Esophagus mucosa (tissue), 1 donor: ENCODE data around the gene KMT2C. TPM values are rescaled to one million over a fixed set of nuclear protein-coding genes. Genes with fewer than 3 reads are reported as not detected.

Experiments used
- ATAC-seq: fragments of 200-7000 bp; cut with Tn5 transposase; one replicate; pipeline ENCODE4 v1.9.1; 2020
- total RNA-seq: library from RNA; stranded (reverse); gene quantifications from one replicate; pipeline ENCODE4 v1.2.4, GENCODE V29; 2023
- donor health status: DM: yes; HTN: yes; CAD: no.

Gene KMT2C
- total RNA-seq, 1 donor from 2014 or later: 48.2 TPM

- ATAC-seq: no peak
Measured at GRCh38 chr7:152196391-152196790, 239.4 kb downstream of the KMT2C start.

GRCh38 chr7:152193880-152194279 lies 241.9 kb downstream of the KMT2C start:
- ATAC-seq: no peak

- ATAC-seq: no peak
Measured at GRCh38 chr7:152189061-152189460, 246.7 kb downstream of the KMT2C start.

GRCh38 chr7:152185558-152185957 lies 250.2 kb downstream of the KMT2C start:
- ATAC-seq: no peak

GRCh38 chr7:152180587-152180986 lies 255.2 kb downstream of the KMT2C start:
- no peak for ATAC-seq

- ATAC-seq: no peak
Measured at GRCh38 chr7:152180048-152180447, 255.8 kb downstream of the KMT2C start.

- no peak for ATAC-seq
Measured at GRCh38 chr7:152178405-152179058, 257.3 kb downstream of the KMT2C start.

GRCh38 chr7:152177681-152178404 lies 258.0 kb downstream of the KMT2C start:
- no peak for ATAC-seq

- ATAC-seq: no peak
Measured at GRCh38 chr7:152176797-152177196, 259.0 kb downstream of the KMT2C start.

- ATAC-seq: no peak
Measured at GRCh38 chr7:152173372-152174070, 262.3 kb downstream of the KMT2C start.

GRCh38 chr7:152162287-152162686 lies 273.5 kb downstream of the KMT2C start:
- no peak for ATAC-seq

GRCh38 chr7:152161171-152161570 lies 274.6 kb downstream of the KMT2C start:
- no peak for ATAC-seq

GRCh38 chr7:152158801-152159587 lies 276.8 kb downstream of the KMT2C start:
- peak; percentile 43 for ATAC-seq

- no peak for ATAC-seq
Measured at GRCh38 chr7:152152267-152152666, 283.5 kb downstream of the KMT2C start.

GRCh38 chr7:152149363-152149762 lies 286.4 kb downstream of the KMT2C start:
- no peak for ATAC-seq

- no peak for ATAC-seq
Measured at GRCh38 chr7:152148706-152149105, 287.1 kb downstream of the KMT2C start.

GRCh38 chr7:152145853-152146466 lies 289.8 kb downstream of the KMT2C start:
- peak; percentile 59 for ATAC-seq

- ATAC-seq: no peak
Measured at GRCh38 chr7:152144557-152145245, 291.1 kb downstream of the KMT2C start.

GRCh38 chr7:152142976-152143595 lies 292.7 kb downstream of the KMT2C start:
- no peak for ATAC-seq

GRCh38 chr7:152140560-152140959 lies 295.2 kb downstream of the KMT2C start:
- no peak for ATAC-seq

GRCh38 chr7:152140067-152140466 lies 295.7 kb downstream of the KMT2C start:
- no peak for ATAC-seq
